GM12873 (cell line): ENCODE measurements around the gene GAR1.

Experiments
- TF ChIP-seq, protein P1 (sequence below): IDR thresholded peaks from 2 replicates; pipeline ENCODE4 v1.5.1; 2012; ENCODE audit warnings: low read depth, mild to moderate bottlenecking, moderate library complexity, low read length, control low read depth; ENCODE audit not compliant: insufficient read depth; ENCODE audit errors: missing control alignments

GAR1 gene

DNA sequence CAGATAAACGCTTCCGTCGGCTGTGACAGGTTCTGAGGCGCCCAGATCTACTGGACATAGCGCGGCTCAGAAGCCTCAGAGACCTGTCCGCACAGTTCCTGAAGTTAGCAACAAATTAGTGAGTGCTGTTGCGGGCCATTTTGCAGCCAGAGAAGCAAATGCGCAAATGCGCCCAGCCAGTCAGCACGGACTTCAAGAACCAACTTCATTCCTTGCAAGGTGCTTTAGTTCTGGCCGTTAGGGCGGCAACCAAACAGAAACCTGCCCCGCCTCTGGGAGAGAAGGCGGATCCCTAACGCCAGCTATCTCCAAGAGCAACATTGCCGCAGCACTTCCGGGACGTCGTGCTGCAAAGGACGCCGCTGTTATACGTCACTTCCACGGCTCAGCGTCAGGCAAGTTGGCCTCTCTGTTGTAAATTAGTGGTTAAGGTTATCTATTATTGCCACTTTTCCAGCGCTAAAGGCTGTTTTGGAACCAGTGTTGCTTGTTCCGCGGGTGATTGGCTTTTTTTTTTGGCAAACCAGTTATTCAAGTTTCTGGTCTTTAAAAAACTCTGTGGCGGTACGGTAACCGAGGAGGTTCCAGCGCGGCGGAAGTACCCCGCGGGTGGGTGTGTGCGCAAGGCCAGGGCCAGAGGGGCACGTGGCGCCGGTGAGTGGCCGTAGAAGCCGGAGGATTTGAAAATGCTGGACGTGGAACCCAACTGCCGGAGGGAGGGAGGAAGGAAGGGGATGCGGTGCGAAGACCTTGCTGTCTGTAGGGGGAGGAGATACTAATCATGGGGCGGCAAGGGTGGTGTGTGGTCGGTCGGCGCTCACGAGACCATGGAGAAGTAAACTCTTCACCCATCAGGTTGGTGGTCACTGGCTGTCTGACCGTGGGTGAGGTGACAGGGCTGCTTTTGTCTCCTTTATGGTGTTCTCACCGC lies at the start of gene GAR1:
GAR1 (plus strand) TSS at position 612 of the 931 bp plus-strand sequence. CDS start 403 bp downstream, outside the sequence.
- TF ChIP-seq, protein P1, sequence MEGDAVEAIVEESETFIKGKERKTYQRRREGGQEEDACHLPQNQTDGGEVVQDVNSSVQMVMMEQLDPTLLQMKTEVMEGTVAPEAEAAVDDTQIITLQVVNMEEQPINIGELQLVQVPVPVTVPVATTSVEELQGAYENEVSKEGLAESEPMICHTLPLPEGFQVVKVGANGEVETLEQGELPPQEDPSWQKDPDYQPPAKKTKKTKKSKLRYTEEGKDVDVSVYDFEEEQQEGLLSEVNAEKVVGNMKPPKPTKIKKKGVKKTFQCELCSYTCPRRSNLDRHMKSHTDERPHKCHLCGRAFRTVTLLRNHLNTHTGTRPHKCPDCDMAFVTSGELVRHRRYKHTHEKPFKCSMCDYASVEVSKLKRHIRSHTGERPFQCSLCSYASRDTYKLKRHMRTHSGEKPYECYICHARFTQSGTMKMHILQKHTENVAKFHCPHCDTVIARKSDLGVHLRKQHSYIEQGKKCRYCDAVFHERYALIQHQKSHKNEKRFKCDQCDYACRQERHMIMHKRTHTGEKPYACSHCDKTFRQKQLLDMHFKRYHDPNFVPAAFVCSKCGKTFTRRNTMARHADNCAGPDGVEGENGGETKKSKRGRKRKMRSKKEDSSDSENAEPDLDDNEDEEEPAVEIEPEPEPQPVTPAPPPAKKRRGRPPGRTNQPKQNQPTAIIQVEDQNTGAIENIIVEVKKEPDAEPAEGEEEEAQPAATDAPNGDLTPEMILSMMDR, result no peak

DNA sequence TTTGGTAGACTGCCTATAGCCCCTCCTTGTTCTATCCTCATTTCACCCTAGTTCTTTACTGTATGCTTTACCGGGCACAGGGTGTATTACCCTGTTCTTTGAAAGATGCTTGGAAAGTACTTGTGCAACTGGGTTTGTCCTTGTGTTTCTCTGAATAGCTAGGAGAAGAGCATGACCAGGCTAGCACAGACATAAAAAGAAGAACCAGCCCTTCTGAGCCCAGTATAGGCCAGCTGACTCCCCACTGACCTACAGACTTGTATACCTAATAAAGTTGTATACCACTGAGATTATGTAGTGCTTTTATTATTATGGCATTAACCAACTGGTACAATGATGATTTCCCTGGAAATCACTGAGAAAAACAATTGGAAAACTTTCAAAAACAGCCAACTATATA lies 28.7 kb upstream of the GAR1 start:
- TF ChIP-seq, protein P1, result no peak

DNA sequence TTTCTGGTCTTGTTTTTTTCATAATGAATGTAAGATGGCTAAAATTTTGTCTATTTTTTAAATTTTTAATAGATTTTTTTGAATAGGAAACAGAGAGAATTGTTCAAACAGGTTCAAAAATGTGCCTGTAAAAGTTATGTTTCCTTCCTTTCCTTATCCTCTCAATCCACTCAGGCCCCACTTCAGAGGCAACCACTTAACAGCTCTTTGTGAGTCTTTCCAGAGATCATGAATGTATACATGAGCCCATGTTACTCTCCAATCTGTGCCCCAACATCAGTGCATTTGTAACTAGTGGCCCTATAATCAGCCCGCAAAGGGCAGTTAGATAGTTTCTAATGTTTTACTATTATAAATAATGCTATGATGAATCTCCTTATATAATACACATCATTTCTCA lies 27.8 kb upstream of the GAR1 start:
- TF ChIP-seq, protein P1, result no peak

DNA sequence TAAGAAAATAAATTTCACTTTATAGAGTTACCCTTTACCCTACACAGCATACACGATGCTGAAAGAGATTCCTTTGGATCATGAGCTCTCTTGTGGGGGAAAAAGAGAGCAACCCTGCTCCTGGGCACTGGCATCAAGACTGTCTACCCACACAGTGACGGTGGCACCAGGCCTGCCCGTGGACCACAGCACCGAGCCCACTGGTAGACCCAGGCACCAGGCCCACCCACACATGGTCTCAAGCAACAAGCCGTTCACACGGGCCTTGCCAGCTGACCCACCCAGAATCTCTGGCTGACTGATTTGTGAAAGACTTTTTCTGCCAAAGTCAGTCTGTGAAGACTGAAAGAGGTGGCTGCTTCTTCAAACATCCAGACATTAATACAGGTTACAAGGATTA lies 20.5 kb upstream of the GAR1 start:
- TF ChIP-seq, protein P1, result no peak

DNA sequence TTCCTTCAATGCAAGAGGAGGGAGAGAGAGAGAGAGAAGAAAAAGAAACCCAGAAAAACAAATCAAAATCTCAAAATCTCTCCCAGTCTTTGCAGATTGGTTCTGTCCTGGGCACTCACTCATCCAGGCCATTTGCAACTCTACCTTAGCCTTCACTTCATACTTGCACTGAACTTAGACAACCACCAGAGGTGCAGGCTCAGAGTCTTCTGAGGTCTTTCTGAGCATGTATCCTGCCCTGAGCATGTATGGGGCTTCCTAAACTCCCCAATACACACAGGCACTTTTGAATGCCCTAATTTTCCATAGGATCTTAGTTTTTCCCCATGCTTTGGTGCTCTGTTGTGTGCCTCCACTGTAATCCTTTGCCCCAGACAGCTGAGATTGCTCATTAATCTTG lies 16.7 kb upstream of the GAR1 start:
- TF ChIP-seq, protein P1, result peak; percentile 35

DNA sequence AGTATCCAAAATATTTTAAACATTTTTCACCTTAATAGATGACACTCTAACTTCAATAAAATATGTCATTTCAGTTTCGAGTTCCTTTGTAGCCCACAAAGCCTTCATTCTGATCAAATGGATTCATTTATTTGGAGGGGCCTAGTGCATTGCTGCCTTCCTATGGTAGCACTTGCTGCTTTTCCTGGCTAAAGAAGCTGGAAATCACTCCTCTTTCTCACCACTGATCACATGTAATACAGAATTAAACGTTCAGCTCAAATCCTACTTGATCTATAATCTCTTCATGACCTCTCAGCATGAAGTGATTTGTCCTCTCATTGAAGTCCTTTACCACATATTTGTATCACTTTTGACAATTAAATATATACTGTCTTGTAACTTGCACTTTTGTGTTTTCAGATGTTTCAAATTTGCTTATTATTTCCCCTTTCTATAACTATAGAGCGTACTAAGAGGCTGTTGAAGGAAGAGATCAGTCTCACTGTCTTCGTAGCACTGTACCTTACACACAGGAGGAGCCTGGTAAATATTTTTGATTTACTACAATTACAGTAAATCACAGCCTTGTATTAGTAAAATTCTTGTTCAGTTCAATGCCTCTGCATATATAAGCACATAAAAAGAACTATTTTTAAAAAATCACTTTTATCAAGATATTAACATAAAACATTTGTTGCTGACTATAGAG lies 14.3 kb upstream of the GAR1 start:
- TF ChIP-seq, protein P1, result no peak

DNA sequence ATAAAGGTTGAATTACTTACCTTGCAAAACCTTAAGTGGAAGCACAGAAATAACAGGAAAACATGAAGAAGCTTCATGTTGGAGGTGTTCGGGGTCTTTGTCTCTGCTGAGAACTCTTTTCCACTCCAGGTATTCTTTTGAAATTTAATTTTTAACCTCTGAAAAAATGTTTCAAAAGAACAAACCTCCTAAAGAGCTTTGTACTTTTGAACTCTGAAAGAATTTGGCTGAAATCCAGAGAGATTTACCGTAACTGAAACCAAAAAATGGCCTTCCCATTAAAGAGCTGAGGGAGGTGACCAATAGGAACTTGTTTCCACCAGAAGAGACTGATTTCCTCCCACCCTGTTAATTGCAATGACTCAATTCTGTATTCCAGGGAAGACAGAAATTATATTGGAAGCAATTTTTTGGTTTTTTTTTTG lies 13.7 kb upstream of the GAR1 start, which contains the start of gene CFI:
CFI (minus strand) TSS at position 105 of the 425 bp plus-strand sequence; CDS start at position 77, 28 bp downstream.
- TF ChIP-seq, protein P1, result no peak
